Measurements from ENCODE around the gene SCN1A.

DNA sequence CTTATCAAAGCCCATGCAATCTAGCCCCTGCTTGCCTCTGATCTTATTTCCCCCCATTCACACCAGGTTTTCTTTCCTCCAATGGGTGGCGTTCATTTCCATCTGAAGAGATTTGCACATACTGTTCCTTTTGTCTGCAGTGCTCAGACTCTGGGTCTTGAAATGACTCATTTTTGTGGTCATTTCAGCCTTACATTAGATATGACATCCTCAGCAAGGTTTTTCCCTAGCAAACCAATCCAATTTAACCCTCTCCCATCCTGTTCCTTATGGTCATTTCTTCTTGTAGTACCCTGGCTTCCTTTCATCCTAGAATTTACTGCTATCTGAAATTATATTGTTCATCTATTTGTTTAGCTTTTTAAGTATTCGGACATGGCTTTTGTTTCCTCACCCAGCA is 42.5 kb upstream of the SCN1A start:
- no peak for TF ChIP-seq CTCF (conservative IDR thresholded peaks at IDR 0.05)
- TF ChIP-seq ZFX (IDR thresholded peaks at IDR 0.05), result no peak
